Loucy (cell line): ENCODE results near the gene NPFFR1.

ENCODE experiments used
- H2AFZ ChIP-seq: fragments of 200-600 bp; sonication (generic); 2 replicates; pipeline ENCODE4 v1.6.0; 2016; ENCODE audit warnings: antibody characterized with exemption, mild to moderate bottlenecking, low read length, moderate library complexity
- H3F3A ChIP-seq: fragments of 200-600 bp; 2 replicates; pipeline ENCODE4 v1.6.0; 2016; ENCODE audit warnings: antibody characterized with exemption, low read depth, mild to moderate bottlenecking
- H3K27me3 ChIP-seq: fragments of 200-600 bp; sonication (generic); 2 replicates; pipeline ENCODE4 v1.6.1; 2014; ENCODE audit warnings: low read length, mild to moderate bottlenecking; ENCODE audit not compliant: insufficient read depth, poor library complexity, severe bottlenecking
- H3K36me3 ChIP-seq: fragments of 200-600 bp; sonication (generic); 2 replicates; pipeline ENCODE4 v1.6.1; 2016; ENCODE audit warnings: low read length; ENCODE audit not compliant: insufficient read depth
- H3K4me1 ChIP-seq: fragments of 200-600 bp; sonication (generic); 2 replicates; pipeline ENCODE4 v1.5.1; 2014; ENCODE audit warnings: low read length, mild to moderate bottlenecking; ENCODE audit not compliant: insufficient read depth, poor library complexity, severe bottlenecking
- H3K4me2 ChIP-seq: fragments of 200-600 bp; sonication (generic); 2 replicates; pipeline ENCODE4 v1.6.0; 2014; ENCODE audit warnings: antibody characterized with exemption, low read length, low read depth, mild to moderate bottlenecking; ENCODE audit not compliant: poor library complexity, severe bottlenecking
- H3K4me3 ChIP-seq: fragments of 200-600 bp; sonication (generic); 2 replicates; pipeline ENCODE4 v1.5.1; 2014; ENCODE audit warnings: low read length, mild to moderate bottlenecking, mixed read lengths; ENCODE audit not compliant: poor library complexity, severe bottlenecking
- H3K79me2 ChIP-seq: fragments of 200-600 bp; sonication (generic); 2 replicates; pipeline ENCODE4 v1.6.1; 2014; ENCODE audit warnings: low read length; ENCODE audit not compliant: insufficient read depth
- H3K9ac ChIP-seq: fragments of 200-600 bp; sonication (generic); 2 replicates; pipeline ENCODE4 v1.6.0; 2014; ENCODE audit warnings: mild to moderate bottlenecking, low read depth, low read length, moderate library complexity; ENCODE audit not compliant: poor library complexity, severe bottlenecking
- H3K9me2 ChIP-seq: fragments of 200-600 bp; sonication (generic); replicated peaks from 2 replicates; pipeline ENCODE4 v1.6.1; 2016; ENCODE audit warnings: low read depth, low read length, mixed read lengths
- H3K9me3 ChIP-seq: fragments of 200-600 bp; sonication (generic); 2 replicates; pipeline ENCODE4 v1.6.1; 2014; ENCODE audit warnings: mild to moderate bottlenecking, antibody characterized with exemption, low read length, low read depth; ENCODE audit not compliant: insufficient read depth
- H4K20me1 ChIP-seq: fragments of 200-600 bp; sonication (generic); 2 replicates; pipeline ENCODE4 v1.6.0; 2014; ENCODE audit warnings: antibody characterized with exemption, low read length, mild to moderate bottlenecking; ENCODE audit not compliant: insufficient read depth, poor library complexity, severe bottlenecking
- CTCF ChIP-seq: fragments of 200-600 bp; sonication (generic); conservative IDR thresholded peaks from 2 replicates; pipeline ENCODE4 v1.5.1; 2014; ENCODE audit warnings: mild to moderate bottlenecking, antibody characterized with exemption, low read length
- EZH2phosphoT487 ChIP-seq: fragments of 200-600 bp; IDR thresholded peaks from 2 replicates; pipeline ENCODE4 v1.6.1; 2018; ENCODE audit warnings: antibody characterized with exemption, mild to moderate bottlenecking, moderate library complexity, borderline replicate concordance

Gene NPFFR1

GRCh38 chr10:70303730-70304129 is 19.9 kb upstream of the NPFFR1 start:
- Histone ChIP-seq H4K20me1 (no peaks in the 10 kb centered on the region), H3K4me1 (no peaks in the 10 kb centered on the region), H3K36me3 (peaks cover 5% of the 10 kb centered on the region; the same call in 1 of the 2 replicates), H3K79me2 (no peaks in the 10 kb centered on the region), H2AFZ (no peak overlapping the region), H3K4me3 (no peak overlapping the region), H3K9me2 (no peaks in the 10 kb centered on the region), H3K9me3 (no peaks in the 10 kb centered on the region), H3K9ac (no peak overlapping the region), H3K27me3 (no peaks in the 10 kb centered on the region), H3K4me2 (no peak overlapping the region), H3F3A (no peaks in the 10 kb centered on the region)
- TF ChIP-seq EZH2phosphoT487, result no peak
- no peak for TF ChIP-seq CTCF

- Histone ChIP-seq H3K4me2 (no peak overlapping the region), H3K9me3 (no peaks in the 10 kb centered on the region), H2AFZ (no peak overlapping the region), H3K9me2 (no peaks in the 10 kb centered on the region), H3K79me2 (no peaks in the 10 kb centered on the region), H3F3A (no peaks in the 10 kb centered on the region), H3K4me3 (no peak overlapping the region), H3K4me1 (no peaks in the 10 kb centered on the region), H3K9ac (no peak overlapping the region), H4K20me1 (no peaks in the 10 kb centered on the region), H3K36me3 (peaks cover 5% of the 10 kb centered on the region; the same call in 1 of the 2 replicates), H3K27me3 (no peaks in the 10 kb centered on the region)
- TF ChIP-seq CTCF (no peak), EZH2phosphoT487 (no peak)
Measured at GRCh38 chr10:70302292-70302691, 18.5 kb upstream of the NPFFR1 start.

- Histone ChIP-seq H2AFZ (no peak overlapping the region), H3K9me2 (no peaks in the 10 kb centered on the region), H3K9ac (no peak overlapping the region), H3K36me3 (peaks cover 5% of the 10 kb centered on the region; the same call in 1 of the 2 replicates), H3K4me3 (no peak overlapping the region), H3F3A (no peaks in the 10 kb centered on the region), H3K4me1 (no peaks in the 10 kb centered on the region), H3K27me3 (no peaks in the 10 kb centered on the region), H3K79me2 (no peaks in the 10 kb centered on the region), H4K20me1 (no peaks in the 10 kb centered on the region), H3K9me3 (no peaks in the 10 kb centered on the region), H3K4me2 (no peak overlapping the region)
- no peak for TF ChIP-seq EZH2phosphoT487
- no peak for TF ChIP-seq CTCF
Measured at GRCh38 chr10:70300908-70301597, 17.2 kb upstream of the NPFFR1 start.
